Measurements from ENCODE around the gene RAPGEF4.

The RAPGEF4 gene

GRCh38 chr2:172951554-172951953 lies 215.9 kb downstream of the RAPGEF4 start:
- no peaks in the 10 kb centered on the region for H4K20me1 ChIP-seq (ENCODE audit: insufficient read depth)
- no peaks in the 10 kb centered on the region for H3K79me2 ChIP-seq (ENCODE audit: insufficient read depth, low read depth)
- H3K4me3 ChIP-seq (IDR thresholded peaks at IDR 0.05; ENCODE audit: insufficient read depth, low read depth, low read length) = no peak overlapping the region
- no peak overlapping the region for H3K4me2 ChIP-seq
- no peaks in the 10 kb centered on the region for H3K4me1 ChIP-seq (ENCODE audit: low read depth, poor library complexity, severe bottlenecking)
- H3K27ac ChIP-seq = no peak overlapping the region
- H2AFZ ChIP-seq (ENCODE audit: low read depth) = no peak overlapping the region
- H3K36me3 ChIP-seq (ENCODE audit: insufficient read depth) = no peaks in the 10 kb centered on the region
- no peak overlapping the region for H3K9ac ChIP-seq
- no peak for TF ChIP-seq CTCF (conservative IDR thresholded peaks at IDR 0.05; ENCODE audit: low read depth, low read length)
- H3K27me3 ChIP-seq (ENCODE audit: insufficient read depth, low read depth) = no peaks in the 10 kb centered on the region

- Histone ChIP-seq H3K4me2 (no peak overlapping the region), H3K27me3 (ENCODE audit: insufficient read depth, low read depth) (no peaks in the 10 kb centered on the region), H4K20me1 (ENCODE audit: insufficient read depth) (no peaks in the 10 kb centered on the region), H2AFZ (ENCODE audit: low read depth) (no peak overlapping the region), H3K4me3 (IDR thresholded peaks at IDR 0.05; ENCODE audit: insufficient read depth, low read depth, low read length) (no peak overlapping the region), H3K9ac (no peak overlapping the region), H3K36me3 (ENCODE audit: insufficient read depth) (no peaks in the 10 kb centered on the region), H3K79me2 (ENCODE audit: insufficient read depth, low read depth) (no peaks in the 10 kb centered on the region), H3K27ac (no peak overlapping the region), H3K4me1 (ENCODE audit: low read depth, poor library complexity, severe bottlenecking) (no peaks in the 10 kb centered on the region)
- TF ChIP-seq CTCF (conservative IDR thresholded peaks at IDR 0.05; ENCODE audit: low read depth, low read length) = no peak
Measured at GRCh38 chr2:172953411-172953810, 217.8 kb downstream of the RAPGEF4 start.

- Histone ChIP-seq H4K20me1 (ENCODE audit: insufficient read depth) (no peaks in the 10 kb centered on the region), H3K79me2 (ENCODE audit: insufficient read depth, low read depth) (no peaks in the 10 kb centered on the region), H3K36me3 (ENCODE audit: insufficient read depth) (no peaks in the 10 kb centered on the region), H3K4me2 (no peak overlapping the region), H2AFZ (ENCODE audit: low read depth) (no peak overlapping the region), H3K27me3 (ENCODE audit: insufficient read depth, low read depth) (no peaks in the 10 kb centered on the region), H3K9ac (no peak overlapping the region), H3K4me1 (ENCODE audit: low read depth, poor library complexity, severe bottlenecking) (no peaks in the 10 kb centered on the region), H3K4me3 (IDR thresholded peaks at IDR 0.05; ENCODE audit: insufficient read depth, low read depth, low read length) (no peak overlapping the region), H3K27ac (no peak overlapping the region)
- no peak for TF ChIP-seq CTCF (conservative IDR thresholded peaks at IDR 0.05; ENCODE audit: low read depth, low read length)
Measured at GRCh38 chr2:172953970-172954852, 218.6 kb downstream of the RAPGEF4 start.

GRCh38 chr2:172955587-172955986 lies 219.9 kb downstream of the RAPGEF4 start:
- no peak overlapping the region for H2AFZ ChIP-seq (ENCODE audit: low read depth)

More at GRCh38 chr2:172955587-172955986, 219.9 kb downstream of the RAPGEF4 start:
- H3K4me2 ChIP-seq = no peak overlapping the region
- no peaks in the 10 kb centered on the region for H3K36me3 ChIP-seq (ENCODE audit: insufficient read depth)
- no peaks in the 10 kb centered on the region for H3K27me3 ChIP-seq (ENCODE audit: insufficient read depth, low read depth)
- H4K20me1 ChIP-seq (ENCODE audit: insufficient read depth) = no peaks in the 10 kb centered on the region
- TF ChIP-seq CTCF (conservative IDR thresholded peaks at IDR 0.05; ENCODE audit: low read depth, low read length) = no peak
- H3K27ac ChIP-seq = no peak overlapping the region
- H3K9ac ChIP-seq = no peak overlapping the region
- no peak overlapping the region for H3K4me3 ChIP-seq (IDR thresholded peaks at IDR 0.05; ENCODE audit: insufficient read depth, low read depth, low read length)
- no peaks in the 10 kb centered on the region for H3K79me2 ChIP-seq (ENCODE audit: insufficient read depth, low read depth)
- no peaks in the 10 kb centered on the region for H3K4me1 ChIP-seq (ENCODE audit: low read depth, poor library complexity, severe bottlenecking)

Measured in KMS-11 (cell line).